HepG2 (cell line): ENCODE measurements around the gene HYAL2. TPM values are rescaled to one million over a fixed set of nuclear protein-coding genes. Genes with fewer than 3 reads are reported as not detected.
A peak's percentile ranks its signal among the peaks of the same experiment; 100 is the strongest.

Experiments used
- BRCA1 ChIP-seq: sonication (generic); formaldehyde crosslinking; IDR thresholded peaks from 2 replicates; pipeline ENCODE4 v1.4.0; 2020; ENCODE audit warnings: missing genetic modification reagents
- CHCHD3 ChIP-seq: sonication (generic); formaldehyde crosslinking; IDR thresholded peaks from 2 replicates; pipeline ENCODE4 v1.8.0; 2022; ENCODE audit warnings: mild to moderate bottlenecking, missing genetic modification reagents, moderate library complexity
- CHD2 ChIP-seq: IDR thresholded peaks from 2 replicates; pipeline ENCODE4 v1.6.1; 2011; ENCODE audit warnings: low read depth, low read length, improper control_type of control experiment
- JDP2 ChIP-seq: sonication (generic); formaldehyde crosslinking; IDR thresholded peaks from 2 replicates; pipeline ENCODE4 v1.8.1; 2022; ENCODE audit warnings: missing genetic modification reagents, borderline replicate concordance
- KDM3A ChIP-seq: IDR thresholded peaks from 2 replicates; pipeline ENCODE4 v1.6.1; 2018; ENCODE audit warnings: low read depth, missing compliant biosample characterization
- KLF16 ChIP-seq, 2 experiments: sonication (generic) in 1 of 2; formaldehyde crosslinking in 1 of 2; IDR thresholded peaks; 2 replicates each; pipeline versions ENCODE4 v1.6.1 to v1.8.0; 2016 to 2023; ENCODE audit warnings: missing genetic modification reagents in 2 of 2, missing compliant biosample characterization in 1 of 2
- MED13 ChIP-seq: sonication (generic); formaldehyde crosslinking; IDR thresholded peaks from 2 replicates; pipeline ENCODE4 v1.5.0; 2020; ENCODE audit warnings: missing genetic modification reagents
- NBN ChIP-seq: fragments of 450-650 bp; conservative IDR thresholded peaks from 2 replicates; pipeline ENCODE4 v1.6.1; 2017
- PHF21A ChIP-seq: sonication (generic); formaldehyde crosslinking; IDR thresholded peaks from 2 replicates; pipeline ENCODE4 v1.5.0; 2020; ENCODE audit warnings: mild to moderate bottlenecking, missing genetic modification reagents
- PITX1 ChIP-seq: sonication (generic); formaldehyde crosslinking; IDR thresholded peaks from 2 replicates; pipeline ENCODE4 v1.5.1; 2020; ENCODE audit warnings: mild to moderate bottlenecking, missing genetic modification reagents
- RARG ChIP-seq: sonication (generic); formaldehyde crosslinking; IDR thresholded peaks from 2 replicates; pipeline ENCODE4 v1.4.0; 2020; ENCODE audit warnings: low read depth, mild to moderate bottlenecking, missing genetic modification reagents
- TAF15 ChIP-seq: fragments of 200-400 bp; formaldehyde crosslinking; IDR thresholded peaks from one replicate; pipeline ENCODE4 v1.6.1; 2018; ENCODE audit warnings: mild to moderate bottlenecking, low read depth, low read length; ENCODE audit not compliant: poor library complexity, severe bottlenecking
- YEATS4 ChIP-seq: sonication (generic); formaldehyde crosslinking; IDR thresholded peaks from 2 replicates; pipeline ENCODE4 v1.4.0; 2020; ENCODE audit warnings: missing genetic modification reagents, borderline replicate concordance
- ZBTB3 ChIP-seq: sonication (generic); formaldehyde crosslinking; IDR thresholded peaks from 2 replicates; pipeline ENCODE4 v1.4.0; 2020; ENCODE audit warnings: low read depth, mild to moderate bottlenecking, moderate library complexity, missing genetic modification reagents, borderline replicate concordance
- ZFX ChIP-seq: sonication (generic); formaldehyde crosslinking; IDR thresholded peaks from 2 replicates; pipeline ENCODE4 v1.4.0; 2020; ENCODE audit warnings: mild to moderate bottlenecking, low read depth, missing genetic modification reagents, moderate library complexity
- ZFYVE20 ChIP-seq: sonication (generic); formaldehyde crosslinking; IDR thresholded peaks from 2 replicates; pipeline ENCODE4 v1.8.0; 2023; ENCODE audit warnings: low read depth, mild to moderate bottlenecking, moderate library complexity, missing genetic modification reagents, borderline replicate concordance
- ZMAT3 ChIP-seq: sonication (generic); formaldehyde crosslinking; conservative IDR thresholded peaks from 2 replicates; pipeline ENCODE4 v1.7.0; 2021; ENCODE audit warnings: missing genetic modification reagents
- ZNF3 ChIP-seq: IDR thresholded peaks from 2 replicates; pipeline ENCODE4 v1.7.0; 2017; ENCODE audit warnings: inconsistent platforms
- ZNF550 ChIP-seq: sonication (generic); formaldehyde crosslinking; IDR thresholded peaks from 2 replicates; pipeline ENCODE4 v1.4.0; 2020; ENCODE audit warnings: mild to moderate bottlenecking, missing genetic modification reagents, borderline replicate concordance
- ZNF556 ChIP-seq: sonication (generic); formaldehyde crosslinking; IDR thresholded peaks from 2 replicates; pipeline ENCODE4 v1.4.0; 2020; ENCODE audit warnings: mild to moderate bottlenecking, missing genetic modification reagents, borderline replicate concordance
- ZNF569 ChIP-seq: sonication (generic); formaldehyde crosslinking; IDR thresholded peaks from 2 replicates; pipeline ENCODE4 v1.5.0; 2020; ENCODE audit warnings: mild to moderate bottlenecking, missing genetic modification reagents, moderate library complexity, borderline replicate concordance
- ZNF792 ChIP-seq: IDR thresholded peaks from 2 replicates; pipeline ENCODE4 v1.6.1; 2016
- ZNF839 ChIP-seq: sonication (generic); formaldehyde crosslinking; IDR thresholded peaks from 2 replicates; pipeline ENCODE4 v1.4.0; 2020; ENCODE audit warnings: missing genetic modification reagents, mild to moderate bottlenecking, borderline replicate concordance
- polyA plus RNA-seq, 8 experiments: library from polyadenylated mRNA; depleted of rRNA in 3 of 8; stranded (reverse) in 7 of 8; unstranded in 1 of 8; fragments of >200 nt; fragmentation: Illumina TruSeq in 4 of 8; extraction: Trizol in 4 of 8; gene quantifications; 2 replicates each; pipeline versions ENCODE4 v1.2.1 to v1.2.3, GENCODE V29; 2011 to 2016; ENCODE audit warnings: low read depth in 4 of 8, missing spikeins in 1 of 8, mixed read lengths in 1 of 8; ENCODE audit not compliant: insufficient read depth in 1 of 8
- total RNA-seq, 5 experiments: library from RNA; depleted of rRNA; stranded (reverse); fragments of >200 nt; fragmentation: Illumina TruSeq; extraction: Trizol; gene quantifications; 2 replicates each; pipeline ENCODE4 v1.2.3, GENCODE V29; 2016; ENCODE audit warnings: low read depth in 1 of 5
- TF ChIP-seq, protein P1 (sequence below): sonication (generic); formaldehyde crosslinking; IDR thresholded peaks from 2 replicates; pipeline ENCODE4 v1.4.0; 2020; ENCODE audit warnings: missing genetic modification reagents
- TF ChIP-seq, protein P2 (sequence below): sonication (generic); formaldehyde crosslinking; IDR thresholded peaks from 2 replicates; pipeline ENCODE4 v1.4.0; 2020; ENCODE audit warnings: missing genetic modification reagents, borderline replicate concordance
- TF ChIP-seq, protein P3 (sequence below): sonication (generic); formaldehyde crosslinking; IDR thresholded peaks from 2 replicates; pipeline ENCODE4 v1.4.0; 2020; ENCODE audit warnings: missing genetic modification reagents, borderline replicate concordance

HYAL2 gene
- total and polyA plus RNA-seq, 2 of the 13 experiments (the other 11 are each of a cell fraction or from before 2014, with no cell fraction given), result 76.2 to 102 TPM

DNA sequence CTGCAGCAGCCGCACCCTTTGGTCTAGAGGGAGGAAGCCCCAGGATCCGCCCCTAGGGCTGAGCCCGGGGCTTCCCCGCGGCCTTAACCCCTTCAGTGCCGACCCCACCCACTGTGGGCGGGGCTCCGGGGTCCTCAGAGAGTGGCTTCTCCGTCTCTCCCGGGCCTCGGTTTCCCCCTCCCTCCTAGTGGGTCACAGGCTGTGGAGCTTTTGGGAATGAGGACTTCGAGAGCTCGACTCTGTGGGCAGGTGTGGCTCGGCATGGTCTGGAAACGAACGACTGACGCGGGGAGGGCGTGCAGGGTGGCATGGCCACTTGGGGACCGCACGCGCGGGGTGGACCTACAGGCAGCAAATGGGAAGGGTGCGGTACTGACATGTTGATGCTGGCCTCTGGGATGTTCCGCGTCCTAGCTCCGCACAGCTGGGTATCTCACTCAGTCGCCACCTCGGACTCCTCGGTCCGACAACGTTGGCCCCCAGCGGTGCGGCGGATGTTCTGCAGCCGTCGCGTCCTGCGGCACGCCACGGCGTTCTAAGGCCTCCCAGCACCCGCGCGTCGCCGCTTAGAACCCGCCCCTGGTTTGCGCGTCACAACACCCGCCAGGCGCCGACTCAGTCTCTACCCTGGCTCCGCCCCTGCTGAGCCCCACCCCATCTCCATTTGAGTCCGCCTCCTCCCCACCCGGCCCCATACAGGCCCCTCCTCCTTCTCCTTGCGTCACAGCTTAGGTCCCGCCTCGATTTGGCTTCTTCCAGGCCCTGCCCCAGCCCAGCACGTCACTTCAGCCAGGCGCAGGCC is 23.5 kb downstream of the HYAL2 start, which contains the start of the genes HYAL3 and NAA80 (continued):
- TF ChIP-seq CHD2 (no peak), ZNF556 (CRISPR knock-in tag) (no peak; the same call in 1 of the 2 replicates), CHCHD3 (no peak; the same call in 1 of the 2 replicates), BRCA1 (CRISPR knock-in tag) (no peak), ZNF839 (CRISPR knock-in tag) (no peak), NBN (no peak), KDM3A (CRISPR knock-in tag) (no peak), MED13 (peak; percentile 3; the same call in 1 of the 2 replicates), ZFYVE20 (CRISPR knock-in tag) (no peak), PITX1 (0 out of 2 replicates have a peak, but pooled peaks have one; percentile 6), ZNF569 (CRISPR knock-in tag) (no peak), ZMAT3 (CRISPR knock-in tag) (0 out of 2 replicates have a peak, but pooled peaks have one; percentile 55), YEATS4 (peak; percentile 67; the same call in 1 of the 2 replicates), ZNF792 (CRISPR knock-in tag) (0 out of 2 replicates have a peak, but pooled peaks have one; percentile 38), PHF21A (peak; percentile 58; the same call in 1 of the 2 replicates), JDP2 (no peak), ZNF550 (CRISPR knock-in tag) (peak; percentile 85; the same call in 1 of the 2 replicates), ZFX (CRISPR knock-in tag) (peak; percentile 81), ZBTB3 (CRISPR knock-in tag) (no peak; the same call in 1 of the 2 replicates), TAF15 (peak; percentile 81), RARG (no peak), KLF16 (CRISPR knock-in tag; IDR thresholded peaks at IDR 0.05) (peak in 1 of 2 experiments; percentile 75; a peak in 2 of 4 replicates), ZNF3 (no peak)
- TF ChIP-seq, protein P1, sequence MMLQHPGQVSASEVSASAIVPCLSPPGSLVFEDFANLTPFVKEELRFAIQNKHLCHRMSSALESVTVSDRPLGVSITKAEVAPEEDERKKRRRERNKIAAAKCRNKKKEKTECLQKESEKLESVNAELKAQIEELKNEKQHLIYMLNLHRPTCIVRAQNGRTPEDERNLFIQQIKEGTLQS (CRISPR knock-in tag), result no peak
- TF ChIP-seq, protein P2, sequence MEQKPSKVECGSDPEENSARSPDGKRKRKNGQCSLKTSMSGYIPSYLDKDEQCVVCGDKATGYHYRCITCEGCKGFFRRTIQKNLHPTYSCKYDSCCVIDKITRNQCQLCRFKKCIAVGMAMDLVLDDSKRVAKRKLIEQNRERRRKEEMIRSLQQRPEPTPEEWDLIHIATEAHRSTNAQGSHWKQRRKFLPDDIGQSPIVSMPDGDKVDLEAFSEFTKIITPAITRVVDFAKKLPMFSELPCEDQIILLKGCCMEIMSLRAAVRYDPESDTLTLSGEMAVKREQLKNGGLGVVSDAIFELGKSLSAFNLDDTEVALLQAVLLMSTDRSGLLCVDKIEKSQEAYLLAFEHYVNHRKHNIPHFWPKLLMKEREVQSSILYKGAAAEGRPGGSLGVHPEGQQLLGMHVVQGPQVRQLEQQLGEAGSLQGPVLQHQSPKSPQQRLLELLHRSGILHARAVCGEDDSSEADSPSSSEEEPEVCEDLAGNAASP (CRISPR knock-in tag), result peak; percentile 26
- TF ChIP-seq, protein P3, sequence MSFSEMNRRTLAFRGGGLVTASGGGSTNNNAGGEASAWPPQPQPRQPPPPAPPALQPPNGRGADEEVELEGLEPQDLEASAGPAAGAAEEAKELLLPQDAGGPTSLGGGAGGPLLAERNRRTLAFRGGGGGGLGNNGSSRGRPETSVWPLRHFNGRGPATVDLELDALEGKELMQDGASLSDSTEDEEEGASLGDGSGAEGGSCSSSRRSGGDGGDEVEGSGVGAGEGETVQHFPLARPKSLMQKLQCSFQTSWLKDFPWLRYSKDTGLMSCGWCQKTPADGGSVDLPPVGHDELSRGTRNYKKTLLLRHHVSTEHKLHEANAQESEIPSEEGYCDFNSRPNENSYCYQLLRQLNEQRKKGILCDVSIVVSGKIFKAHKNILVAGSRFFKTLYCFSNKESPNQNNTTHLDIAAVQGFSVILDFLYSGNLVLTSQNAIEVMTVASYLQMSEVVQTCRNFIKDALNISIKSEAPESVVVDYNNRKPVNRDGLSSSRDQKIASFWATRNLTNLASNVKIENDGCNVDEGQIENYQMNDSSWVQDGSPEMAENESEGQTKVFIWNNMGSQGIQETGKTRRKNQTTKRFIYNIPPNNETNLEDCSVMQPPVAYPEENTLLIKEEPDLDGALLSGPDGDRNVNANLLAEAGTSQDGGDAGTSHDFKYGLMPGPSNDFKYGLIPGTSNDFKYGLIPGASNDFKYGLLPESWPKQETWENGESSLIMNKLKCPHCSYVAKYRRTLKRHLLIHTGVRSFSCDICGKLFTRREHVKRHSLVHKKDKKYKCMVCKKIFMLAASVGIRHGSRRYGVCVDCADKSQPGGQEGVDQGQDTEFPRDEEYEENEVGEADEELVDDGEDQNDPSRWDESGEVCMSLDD (CRISPR knock-in tag), result no peak; the same call in 1 of the 2 replicates
